Endothelial cell of umbilical vein (primary cell): ENCODE data around the gene FHOD1.

Experiments used
- CTCF ChIP-seq, 2 donors: IDR thresholded peaks; 1 replicate in 1 of 2; 2 replicates in 1 of 2; pipeline ENCODE4 v1.5.1; 2011; ENCODE audit warnings: low read length in 2 of 2, mild to moderate bottlenecking in 2 of 2, moderate library complexity in 2 of 2, control low read depth in 1 of 2, inconsistent platforms in 1 of 2, low read depth in 1 of 2; ENCODE audit not compliant: insufficient read depth in 1 of 2; ENCODE audit errors: extremely low read depth in 1 of 2
- EZH2 ChIP-seq: IDR thresholded peaks from 2 replicates; pipeline ENCODE4 v1.6.1; 2012; ENCODE audit warnings: borderline replicate concordance, low read depth, mild to moderate bottlenecking, moderate library complexity, low read length, inconsistent platforms; ENCODE audit not compliant: severe bottlenecking
- FOS ChIP-seq: IDR thresholded peaks from 2 replicates; pipeline ENCODE4 v1.6.1; 2011; ENCODE audit warnings: mild to moderate bottlenecking, low read length, moderate library complexity, borderline replicate concordance; ENCODE audit not compliant: insufficient read depth
- GATA2 ChIP-seq: IDR thresholded peaks from 2 replicates; pipeline ENCODE4 v1.7.0; 2011; ENCODE audit warnings: low read depth, mild to moderate bottlenecking, moderate library complexity, mixed read lengths, low read length; ENCODE audit not compliant: insufficient read length, insufficient read depth
- JUN ChIP-seq: IDR thresholded peaks from 2 replicates; pipeline ENCODE4 v1.6.1; 2011; ENCODE audit warnings: borderline replicate concordance, low read depth; ENCODE audit not compliant: insufficient read length, insufficient read depth
- MAX ChIP-seq: IDR thresholded peaks from 2 replicates; pipeline ENCODE4 v1.6.1; 2011; ENCODE audit not compliant: insufficient read depth, insufficient read length
- MYC ChIP-seq: IDR thresholded peaks from one replicate; pipeline ENCODE4 v1.6.1; 2011; ENCODE audit warnings: mild to moderate bottlenecking, low read depth, low read length
- POLR2A ChIP-seq: IDR thresholded peaks from 2 replicates; pipeline ENCODE4 v1.6.1; 2012; ENCODE audit warnings: low read depth, mild to moderate bottlenecking, control low read depth, low read length
- POLR2AphosphoS5 ChIP-seq: IDR thresholded peaks from 2 replicates; pipeline ENCODE4 v1.6.1; 2012; ENCODE audit warnings: low read depth, mild to moderate bottlenecking, control low read depth, low read length, moderate library complexity; ENCODE audit not compliant: insufficient read depth

GRCh38 chr16:67282447-67282805 is 35.1 kb upstream of the FHOD1 start:
- TF ChIP-seq MYC (no peak), CTCF (IDR thresholded peaks at IDR 0.05; ENCODE audit: extremely low read depth in 1 of 2, insufficient read depth in 1 of 2, low read depth in 1 of 2, low read length in 2 of 2) (no peak), POLR2AphosphoS5 (no peak), POLR2A (no peak), EZH2 (no peak), MAX (no peak), FOS (no peak), GATA2 (no peak), JUN (no peak)
